Dedifferentiated amniotic fluid mesenchymal stem cell (primary cell): ENCODE data around the gene PNN.
"Not testable (repeated sequence)": the region's sequence is repeated elsewhere in the genome, so short reads cannot be mapped to it uniquely, and the experiment has no call there.

ENCODE experiments used
- DNase-seq: peaks from one replicate; pipeline ENCODE4 v3.0.0-alpha.2; 2016; ENCODE audit errors: extremely low spot score

PNN gene

DNA sequence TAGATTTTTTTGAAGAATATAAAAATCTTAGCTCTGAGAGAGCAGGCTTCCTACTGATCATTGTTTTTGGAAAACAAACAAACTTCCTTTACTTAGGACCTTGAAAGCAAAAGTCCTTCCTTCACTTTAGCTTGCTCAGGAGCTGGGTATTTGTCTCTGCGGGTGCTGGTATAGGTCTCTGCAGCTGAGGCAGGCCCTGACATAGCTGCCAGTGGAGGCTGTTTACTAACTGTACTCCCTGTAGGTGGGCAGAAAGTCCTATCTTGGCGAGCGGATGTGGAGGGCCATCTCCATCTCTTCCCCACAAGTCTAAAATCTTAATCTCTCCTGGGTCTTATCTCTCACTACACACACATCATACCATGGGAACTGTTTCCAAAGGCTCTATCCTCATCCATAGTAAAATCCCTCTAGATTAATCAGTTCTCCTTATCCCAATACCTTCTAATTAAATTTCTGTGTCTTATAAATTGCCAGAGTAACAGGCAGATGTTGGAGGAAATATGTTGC is 54.6 kb downstream of the PNN start:
- no peak for DNase-seq

DNA sequence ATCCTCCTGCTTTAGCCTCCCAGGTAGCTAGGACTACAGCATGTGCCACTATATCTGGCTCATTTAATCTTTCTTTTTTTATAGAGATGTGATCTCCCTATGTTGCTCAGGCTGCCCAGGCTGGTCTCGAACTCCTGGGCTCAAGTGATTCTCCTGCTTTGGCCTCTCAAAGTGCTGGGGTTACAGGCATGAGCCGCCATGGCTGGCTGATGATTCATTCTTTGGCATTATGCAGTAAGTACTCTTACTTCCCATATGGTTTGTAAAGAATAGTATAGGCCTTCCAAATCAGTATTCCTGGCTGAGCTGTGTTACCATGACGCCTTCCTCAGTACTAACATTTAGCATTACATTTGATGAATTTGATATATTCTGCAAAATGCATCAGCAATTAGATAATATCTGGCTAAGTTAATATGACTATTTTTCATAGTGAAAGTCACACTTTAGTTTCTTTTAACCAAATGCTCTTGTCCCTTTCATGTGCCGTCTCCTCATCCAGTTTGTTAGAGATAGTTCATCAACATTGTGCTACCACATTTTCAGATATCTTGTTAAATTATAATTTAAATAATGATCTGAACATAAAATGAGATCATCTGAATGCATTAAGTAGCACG is 55.5 kb downstream of the PNN start:
- DNase-seq: no peak

DNA sequence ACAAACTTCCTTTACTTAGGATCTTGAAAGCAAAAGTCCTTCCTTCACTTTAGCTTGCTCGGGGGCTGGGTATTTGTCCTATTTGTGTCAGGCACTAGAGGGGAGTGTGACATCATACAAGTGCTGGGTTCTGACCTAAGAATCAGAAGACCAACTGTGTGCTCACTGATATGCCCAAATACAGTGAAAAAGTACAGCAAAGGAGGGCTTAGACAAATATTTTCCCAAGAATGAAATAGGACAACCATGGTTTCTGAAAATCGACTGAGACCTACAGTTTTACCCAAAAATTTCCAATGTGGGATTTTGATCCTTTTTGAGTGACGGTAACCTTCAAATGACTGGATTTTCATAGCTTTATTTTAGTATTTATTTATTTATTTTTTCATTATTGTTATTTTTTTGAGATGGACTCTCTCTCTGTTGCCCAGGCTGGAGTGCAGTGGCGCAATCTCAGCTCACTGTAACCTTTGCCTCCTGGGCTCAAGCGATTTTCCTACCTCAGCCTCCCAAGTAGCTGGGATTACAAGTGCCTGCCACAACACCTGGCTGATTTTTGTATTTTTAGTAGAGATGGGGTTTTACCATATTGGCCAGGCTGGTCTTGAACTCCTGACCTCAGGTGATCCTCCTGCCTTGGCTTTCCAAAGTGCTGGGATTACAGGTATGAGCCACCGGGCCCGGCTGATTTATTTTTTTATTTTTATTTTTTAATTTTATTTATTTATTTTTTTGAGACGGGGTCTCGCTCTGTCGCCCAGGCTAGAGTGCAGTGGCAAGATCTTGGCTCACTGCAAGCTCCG is 56.9 kb downstream of the PNN start:
- DNase-seq: not testable (repeated sequence)
